H1 (cell line): ENCODE results near the gene LITAFD. TPM values are rescaled to one million over a fixed set of nuclear protein-coding genes. Genes with fewer than 3 reads are reported as not detected.

Experiments used
- CTCF ChIA-PET: fragments of 300-600 bp; sonication (Branson Sonifier 250); formaldehyde crosslinking; loops from one replicate; lab custom pipeline; 2021; ENCODE audit not compliant: partially characterized antibody; lab: Charles Lee
- POLR2A ChIA-PET: fragments of 300-600 bp; sonication (Branson Sonifier 250); formaldehyde crosslinking; loops from one replicate; lab custom pipeline; 2021; ENCODE audit warnings: inconsistent platforms; ENCODE audit not compliant: partially characterized antibody; lab: Charles Lee
- DNase-seq, 2 experiments: peaks; one replicate each; pipeline versions ENCODE4 v3.0.0 to v3.0.0-alpha.2; 2010 to 2022; ENCODE audit warnings: low spot score in 2 of 2, low read depth in 1 of 2, mixed read lengths in 1 of 2
- FAIRE-seq: peaks from 2 replicates; lab custom pipeline; 2011; peaks lifted over from hg19 to GRCh38; lab: Jason Lieb, UNC
- H2AFZ ChIP-seq: 2 replicates; pipeline ENCODE4 v1.8.1; 2012; ENCODE audit warnings: low read length, inconsistent platforms
- H2AK5ac ChIP-seq: 2 replicates; pipeline ENCODE4 v1.6.1; 2013; ENCODE audit warnings: low read depth, low read length
- H2BK120ac ChIP-seq: replicated peaks from 2 replicates; pipeline ENCODE3; 2013; ENCODE audit warnings: low read depth, low read length, inconsistent platforms
- H2BK12ac ChIP-seq: 2 replicates; pipeline ENCODE4 v1.6.1; 2013; ENCODE audit warnings: low read depth, low read length
- H2BK15ac ChIP-seq: 2 replicates; pipeline ENCODE4 v1.6.1; 2013; ENCODE audit warnings: low read length
- H2BK20ac ChIP-seq: 2 replicates; pipeline ENCODE4 v1.6.1; 2013; ENCODE audit warnings: low read length
- H2BK5ac ChIP-seq: 2 replicates; pipeline ENCODE4 v1.6.1; 2013; ENCODE audit warnings: low read depth, low read length
- H3K14ac ChIP-seq: 2 replicates; pipeline ENCODE4 v1.6.1; 2013; ENCODE audit warnings: inconsistent platforms; ENCODE audit not compliant: insufficient read length
- H3K18ac ChIP-seq: 2 replicates; pipeline ENCODE4 v1.6.1; 2013; ENCODE audit warnings: low read length; ENCODE audit errors: extremely low read depth
- H3K23ac ChIP-seq: 2 replicates; pipeline ENCODE4 v1.6.1; 2013; ENCODE audit warnings: inconsistent platforms; ENCODE audit not compliant: insufficient read length
- H3K23me2 ChIP-seq: 2 replicates; pipeline ENCODE4 v1.6.1; 2013; ENCODE audit warnings: low read depth, low read length
- H3K27ac ChIP-seq: 2 replicates; pipeline ENCODE4 v1.6.1; 2011; ENCODE audit warnings: low read depth, low read length, inconsistent platforms
- H3K27me3 ChIP-seq, 4 experiments: replicated peaks in 1 of 4; 1 replicate in 1 of 4; 2 replicates in 3 of 4; pipeline versions ENCODE4 v1.6.1 to v1.8.1; 2011 to 2013; ENCODE audit warnings: low read length in 3 of 4, mild to moderate bottlenecking in 3 of 4, inconsistent platforms in 2 of 4, mixed read lengths in 2 of 4, moderate library complexity in 1 of 4; ENCODE audit not compliant: control insufficient read depth in 3 of 4, insufficient read depth in 3 of 4; ENCODE audit errors: extremely low read depth in 1 of 4
- H3K36me3 ChIP-seq, 4 experiments: 2 replicates each; pipeline versions ENCODE4 v1.6.1 to v1.8.1; 2011 to 2013; ENCODE audit warnings: mild to moderate bottlenecking in 4 of 4, low read length in 3 of 4, moderate library complexity in 2 of 4, control low read depth in 1 of 4, inconsistent platforms in 1 of 4; ENCODE audit not compliant: insufficient read depth in 4 of 4, control insufficient read depth in 2 of 4
- H3K4ac ChIP-seq: replicated peaks from 2 replicates; pipeline ENCODE3; 2013; ENCODE audit warnings: low read length, low read depth, mixed read lengths, inconsistent platforms; ENCODE audit not compliant: insufficient read length
- H3K4me1 ChIP-seq, 4 experiments: replicated peaks in 1 of 4; 1 replicate in 1 of 4; 2 replicates in 3 of 4; pipeline versions ENCODE4 v1.6.1 to v1.8.1; 2011 to 2013; ENCODE audit warnings: low read length in 3 of 4, inconsistent platforms in 2 of 4, mixed read lengths in 1 of 4; ENCODE audit not compliant: insufficient read depth in 4 of 4, control insufficient read depth in 3 of 4
- H3K4me2 ChIP-seq, 2 experiments: 2 replicates each; pipeline versions ENCODE4 v1.6.1 to v1.8.1; 2011 to 2013; ENCODE audit warnings: low read depth in 2 of 2, low read length in 2 of 2, control low read depth in 1 of 2, inconsistent platforms in 1 of 2, mild to moderate bottlenecking in 1 of 2; ENCODE audit not compliant: insufficient read depth in 1 of 2
- H3K4me3 ChIP-seq, 4 experiments: fragments of 200-600, 300-600 bp in 1 of 4; sonication (generic), shearing (Covaris generic), sonication (Bioruptor Twin) in 1 of 4; 2 replicates each; pipeline versions ENCODE4 v1.5.1 to v1.8.1; 2011 to 2016; ENCODE audit warnings: low read length in 4 of 4, low read depth in 3 of 4, control low read depth in 2 of 4, inconsistent platforms in 2 of 4, mild to moderate bottlenecking in 2 of 4, mixed read lengths in 1 of 4, moderate library complexity in 1 of 4; ENCODE audit not compliant: insufficient read depth in 2 of 4; ENCODE audit errors: extremely low read depth in 1 of 4
- H3K56ac ChIP-seq: replicated peaks from 2 replicates; pipeline ENCODE3; 2013; ENCODE audit warnings: low read depth, mild to moderate bottlenecking, mixed read lengths, low read length, inconsistent platforms; ENCODE audit not compliant: insufficient read length
- H3K79me1 ChIP-seq: 2 replicates; pipeline ENCODE4 v1.6.1; 2013; ENCODE audit warnings: low read depth, low read length, control low read depth
- H3K79me2 ChIP-seq, 2 experiments: 2 replicates each; pipeline versions ENCODE4 v1.6.1 to v1.8.1; 2012 to 2013; ENCODE audit warnings: low read length in 2 of 2, mild to moderate bottlenecking in 2 of 2, inconsistent platforms in 1 of 2; ENCODE audit not compliant: insufficient read depth in 2 of 2, control insufficient read depth in 1 of 2
- H3K9ac ChIP-seq, 4 experiments: replicated peaks in 1 of 4; 1 replicate in 1 of 4; 2 replicates in 3 of 4; pipeline versions ENCODE4 v1.6.1 to v1.8.1; 2011 to 2013; ENCODE audit warnings: low read depth in 3 of 4, low read length in 3 of 4, control low read depth in 2 of 4, mild to moderate bottlenecking in 2 of 4, moderate library complexity in 2 of 4, inconsistent platforms in 1 of 4; ENCODE audit errors: extremely low read depth in 1 of 4
- H3K9me3 ChIP-seq, 2 experiments: 2 replicates each; pipeline versions ENCODE4 v1.6.1 to v1.8.1; 2012 to 2013; ENCODE audit warnings: mild to moderate bottlenecking in 2 of 2, moderate library complexity in 2 of 2, control low read depth in 1 of 2, inconsistent platforms in 1 of 2, low read depth in 1 of 2, low read length in 1 of 2, mixed read lengths in 1 of 2; ENCODE audit not compliant: insufficient read depth in 2 of 2
- H4K20me1 ChIP-seq, 2 experiments: replicated peaks in 1 of 2; 2 replicates each; pipeline versions ENCODE3 to v1.8.1; 2011 to 2013; ENCODE audit warnings: inconsistent platforms in 2 of 2, low read length in 2 of 2, mild to moderate bottlenecking in 1 of 2; ENCODE audit not compliant: insufficient read depth in 2 of 2, control insufficient read depth in 1 of 2
- H4K5ac ChIP-seq: 2 replicates; pipeline ENCODE4 v1.6.1; 2013; ENCODE audit warnings: low read length, low read depth, mixed read lengths, inconsistent platforms; ENCODE audit not compliant: insufficient read length
- H4K8ac ChIP-seq: 2 replicates; pipeline ENCODE4 v1.8.0; 2013; ENCODE audit warnings: mild to moderate bottlenecking, moderate library complexity, low read length, inconsistent platforms; ENCODE audit not compliant: insufficient read depth; ENCODE audit errors: extremely low read depth
- H4K91ac ChIP-seq: replicated peaks from 2 replicates; pipeline ENCODE3; 2013; ENCODE audit warnings: low read length, mixed read lengths, inconsistent platforms; ENCODE audit not compliant: insufficient read length
- BRCA1 ChIP-seq: IDR thresholded peaks from 2 replicates; pipeline ENCODE4 v1.6.1; 2012; ENCODE audit warnings: low read depth, low read length, improper control_type of control experiment
- HDAC2 ChIP-seq, 2 experiments: fragments of 300-600 bp in 1 of 2; sonication (generic) in 1 of 2; IDR thresholded peaks; 2 replicates each; pipeline ENCODE4 v1.6.1; 2011 to 2012; ENCODE audit warnings: low read depth in 2 of 2, low read length in 2 of 2, mild to moderate bottlenecking in 2 of 2, moderate library complexity in 2 of 2, borderline replicate concordance in 1 of 2, inconsistent platforms in 1 of 2
- MAFK ChIP-seq: IDR thresholded peaks from 2 replicates; pipeline ENCODE4 v1.6.1; 2012; ENCODE audit warnings: low read depth, mild to moderate bottlenecking, improper control_type of control experiment, low read length
- NRF1 ChIP-seq: IDR thresholded peaks from 2 replicates; pipeline ENCODE4 v1.6.1; 2011; ENCODE audit warnings: mild to moderate bottlenecking, low read depth, low read length, improper control_type of control experiment
- SAP30 ChIP-seq: fragments of 300-600 bp; sonication (generic); IDR thresholded peaks from 2 replicates; pipeline ENCODE4 v1.7.1; 2012; ENCODE audit warnings: low read length, moderate library complexity, mild to moderate bottlenecking, inconsistent platforms; ENCODE audit not compliant: insufficient read depth, insufficient replicate concordance
- SIRT6 ChIP-seq: IDR thresholded peaks from one replicate; pipeline ENCODE4 v1.7.1; 2012; ENCODE audit warnings: low read length, inconsistent platforms
- SUZ12 ChIP-seq: fragments of 200-600 bp; sonication (generic); IDR thresholded peaks from 2 replicates; pipeline ENCODE4 v1.6.1; 2012; ENCODE audit warnings: mild to moderate bottlenecking, inconsistent platforms, low read length, moderate library complexity, mixed read lengths
- TAF7 ChIP-seq: optimal IDR thresholded peaks from 2 replicates; pipeline ENCODE3; 2011; ENCODE audit warnings: low read depth, mild to moderate bottlenecking, inconsistent platforms, low read length, moderate library complexity, borderline replicate concordance
- TCF12 ChIP-seq: IDR thresholded peaks from 2 replicates; pipeline ENCODE4 v1.6.1; 2011; ENCODE audit warnings: low read depth, mild to moderate bottlenecking, low read length
- YY1 ChIP-seq: IDR thresholded peaks from 2 replicates; pipeline ENCODE4 v1.6.1; 2011; ENCODE audit warnings: low read depth, mild to moderate bottlenecking, low read length
- WGBS, 2 experiments: shearing (Covaris generic) in 1 of 2; methylation state at CpG; one replicate each; pipeline versions ENCODE4 v1.1.6 to v1.1.7; 2013 to 2015; ENCODE audit warnings: low lambda C conversion rate in 2 of 2, mixed read lengths in 2 of 2, inconsistent platforms in 1 of 2, low coverage in 1 of 2, missing lambda C conversion rate in 1 of 2; ENCODE audit not compliant: insufficient replicate concordance in 2 of 2, insufficient coverage in 1 of 2, insufficient read length in 1 of 2; ENCODE audit errors: extremely low coverage in 1 of 2, missing lambda C conversion rate in 1 of 2; 5-methylcytosine and 5-hydroxymethylcytosine counted together
- polyA plus RNA-seq, 7 experiments: library from polyadenylated mRNA; depleted of rRNA in 3 of 7; stranded (reverse) in 5 of 7; unstranded in 2 of 7; fragments of >200 nt in 5 of 7; fragments of 200-250 nt in 2 of 7; gene quantifications; 1 replicate in 5 of 7; 2 replicates in 1 of 7; 4 replicates in 1 of 7; pipeline versions ENCODE4 v1.2.1 to v1.2.3, GENCODE V29; 2011 to 2013; ENCODE audit warnings: missing spikeins in 2 of 7, mixed read lengths in 2 of 7
- total RNA-seq: library from RNA; stranded (reverse); fragmentation: NEBNext Ultra II Directional; extraction: Animal tissue kit (Norgen Biotek cat#: 25700); gene quantifications from 2 replicates; pipeline ENCODE4 v1.2.1, GENCODE V29; 2021
- TF ChIP-seq, protein P1 (sequence below): IDR thresholded peaks from 2 replicates; pipeline ENCODE4 v1.6.1; 2012; ENCODE audit warnings: low read length, inconsistent platforms

The LITAFD gene
- total and polyA plus RNA-seq, 2 of the 8 experiments (the other 6 are each of a cell fraction or from before 2014, with no cell fraction given): not detected

- ChIA-PET POLR2A (interaction anchor here (1.0 to 1.5 kb wide), 3 partner anchors 8 to 20 kb away, joined by 3 to 4 read pairs (median 3); no protein-coding TSS in a partner anchor), CTCF (interaction anchor here (1.0 to 3.1 kb wide), 9 partner anchors 11 to 235 kb away, joined by 3 to 18 read pairs (median 6); partner anchors contain the start of gene LITAFD)
- no peak overlapping the region for H2BK20ac ChIP-seq
- peaks cover 57 to 90% (median 81%) of the 10 kb centered on the region in 4 experiments for H3K36me3 ChIP-seq
- no peak overlapping the region for H4K5ac ChIP-seq
- WGBS, 2 experiments: 89% methylated on average over 5 of the region's 5 CpGs; no CpG with 5 or more reads in 1 of the 2 experiments
- H3K27ac ChIP-seq: no peak overlapping the region
- no peaks in the 10 kb centered on the region for H3K79me2 ChIP-seq
- H3K79me1 ChIP-seq: no peaks in the 10 kb centered on the region; the same call in 1 of the 2 replicates
- H3K9ac ChIP-seq: no peak overlapping the region
- no peak overlapping the region for H3K14ac ChIP-seq
- no peak overlapping the region for H3K4me2 ChIP-seq
- no peak for FAIRE-seq
- H3K9me3 ChIP-seq: no peaks in the 10 kb centered on the region
- H2BK15ac ChIP-seq: no peak overlapping the region
- H3K23me2 ChIP-seq: no peaks in the 10 kb centered on the region
- H3K4me3 ChIP-seq: no peak overlapping the region
- H2AK5ac ChIP-seq: no peak overlapping the region
- H4K20me1 ChIP-seq: peaks cover 5 to 7% of the 10 kb centered on the region in 2 experiments
- DNase-seq: no peak
- H3K27me3 ChIP-seq: no peaks in the 10 kb centered on the region
- no peaks in the 10 kb centered on the region; a peak in 2 of 7 replicates for H3K4me1 ChIP-seq
- no peak overlapping the region for H3K56ac ChIP-seq
- no peak overlapping the region for H4K8ac ChIP-seq
- H4K91ac ChIP-seq: no peak overlapping the region
- H2BK12ac ChIP-seq: no peak overlapping the region
- no peak overlapping the region for H2AFZ ChIP-seq
- no peak overlapping the region for H2BK120ac ChIP-seq
- no peak overlapping the region for H2BK5ac ChIP-seq
- no peak overlapping the region for H3K23ac ChIP-seq
- H3K18ac ChIP-seq: no peak overlapping the region
- no peak overlapping the region for H3K4ac ChIP-seq
- TF ChIP-seq SIRT6: no peak
- TF ChIP-seq TCF12: no peak
- TF ChIP-seq SUZ12: no peak
- no peak for TF ChIP-seq MAFK
- no peak for TF ChIP-seq BRCA1
- TF ChIP-seq HDAC2 (IDR thresholded peaks at IDR 0.05; ENCODE audit: borderline replicate concordance in 1 of 2, low read depth in 2 of 2, low read length in 2 of 2): no peak
- no peak for TF ChIP-seq SAP30
- TF ChIP-seq NRF1: no peak
- no peak for TF ChIP-seq YY1
- TF ChIP-seq, protein P1, sequence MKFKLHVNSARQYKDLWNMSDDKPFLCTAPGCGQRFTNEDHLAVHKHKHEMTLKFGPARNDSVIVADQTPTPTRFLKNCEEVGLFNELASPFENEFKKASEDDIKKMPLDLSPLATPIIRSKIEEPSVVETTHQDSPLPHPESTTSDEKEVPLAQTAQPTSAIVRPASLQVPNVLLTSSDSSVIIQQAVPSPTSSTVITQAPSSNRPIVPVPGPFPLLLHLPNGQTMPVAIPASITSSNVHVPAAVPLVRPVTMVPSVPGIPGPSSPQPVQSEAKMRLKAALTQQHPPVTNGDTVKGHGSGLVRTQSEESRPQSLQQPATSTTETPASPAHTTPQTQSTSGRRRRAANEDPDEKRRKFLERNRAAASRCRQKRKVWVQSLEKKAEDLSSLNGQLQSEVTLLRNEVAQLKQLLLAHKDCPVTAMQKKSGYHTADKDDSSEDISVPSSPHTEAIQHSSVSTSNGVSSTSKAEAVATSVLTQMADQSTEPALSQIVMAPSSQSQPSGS: no peak
- TF ChIP-seq TAF7: no peak
Observed at GRCh38 chr16:8900343-8900742, 18.2 kb downstream of the LITAFD start.
